ENCODE results near the gene MPP1.

The MPP1 gene

GRCh38 chrX:154785716-154786115 is 19.6 kb downstream of the MPP1 start:
- no peak for TF ChIP-seq CTCF (conservative IDR thresholded peaks at IDR 0.05; ENCODE audit: low read length)
- no peak for TF ChIP-seq EZH2phosphoT487 (IDR thresholded peaks at IDR 0.05; ENCODE audit: borderline replicate concordance)
- H3K4me2 ChIP-seq (ENCODE audit: low read depth, low read length, poor library complexity, severe bottlenecking) = no peak overlapping the region

DNA sequence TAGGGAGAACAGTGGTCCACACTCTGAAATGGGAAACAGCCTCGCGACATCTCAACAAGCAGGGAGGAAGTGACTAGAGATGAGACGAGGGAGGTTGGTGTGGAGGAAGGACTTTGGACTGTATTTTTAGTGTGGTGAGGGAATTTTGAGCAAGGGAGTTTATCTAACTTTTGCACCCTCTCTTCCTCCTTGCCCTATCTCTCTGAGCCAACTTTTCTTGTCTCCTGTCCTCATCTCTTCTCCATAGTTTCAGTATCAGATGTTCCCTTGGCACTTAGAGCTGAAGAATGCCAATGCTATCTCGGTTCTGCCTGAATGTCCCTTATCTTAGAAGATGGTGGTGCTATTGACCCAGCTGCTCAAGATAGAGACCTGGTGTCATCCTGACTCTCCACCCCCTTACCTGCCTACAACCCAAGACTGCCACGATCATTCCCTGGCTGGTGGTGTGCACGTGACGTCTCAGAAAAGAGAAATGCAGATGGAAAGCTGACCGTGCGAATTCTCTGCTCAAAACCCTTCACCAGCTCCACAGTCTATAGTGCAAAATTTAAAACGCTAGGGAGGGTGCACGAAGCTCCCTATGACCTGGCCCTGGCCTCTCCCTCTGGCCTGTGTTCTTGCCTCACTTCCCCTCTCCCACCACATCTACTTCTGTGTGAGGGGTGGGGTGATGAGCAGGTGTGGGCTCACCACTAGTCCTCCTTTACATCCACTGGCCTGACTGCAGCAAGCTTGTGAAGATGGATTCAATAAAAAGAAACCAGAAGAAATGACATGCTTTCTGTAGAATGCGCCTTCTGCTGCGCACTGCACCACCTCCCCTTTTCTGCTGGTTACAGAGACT is 20.9 kb downstream of the MPP1 start:
- no peaks in the 10 kb centered on the region for H3K9me3 ChIP-seq (ENCODE audit: insufficient read depth, low read depth, low read length)
- no peaks in the 10 kb centered on the region for H3K27me3 ChIP-seq (ENCODE audit: insufficient read depth, low read length, poor library complexity, severe bottlenecking)

More at GRCh38 chrX:154785716-154786115, 19.6 kb downstream of the MPP1 start:
- H3F3A ChIP-seq (ENCODE audit: low read depth) = no peaks in the 10 kb centered on the region
- H3K4me3 ChIP-seq (ENCODE audit: low read length, poor library complexity, severe bottlenecking) = no peak overlapping the region
- no peaks in the 10 kb centered on the region for H4K20me1 ChIP-seq (ENCODE audit: insufficient read depth, low read length, poor library complexity, severe bottlenecking)
- H3K9ac ChIP-seq (ENCODE audit: low read depth, low read length, poor library complexity, severe bottlenecking) = no peak overlapping the region
- H3K4me1 ChIP-seq (ENCODE audit: insufficient read depth, low read length, poor library complexity, severe bottlenecking) = peaks cover 10% of the 10 kb centered on the region
- no peaks in the 10 kb centered on the region for H3K79me2 ChIP-seq (ENCODE audit: insufficient read depth, low read length)
- H3K27me3 ChIP-seq (ENCODE audit: insufficient read depth, low read length, poor library complexity, severe bottlenecking) = no peaks in the 10 kb centered on the region
- no peaks in the 10 kb centered on the region for H3K9me2 ChIP-seq (replicated peaks; ENCODE audit: low read depth, low read length)
- no peaks in the 10 kb centered on the region for H3K36me3 ChIP-seq (ENCODE audit: insufficient read depth, low read length)
- H3K9me3 ChIP-seq (ENCODE audit: insufficient read depth, low read depth, low read length) = no peaks in the 10 kb centered on the region
- H2AFZ ChIP-seq (ENCODE audit: low read length) = no peak overlapping the region

GRCh38 chrX:154780968-154781367 is 24.3 kb downstream of the MPP1 start:
- H3K4me1 ChIP-seq (ENCODE audit: insufficient read depth, low read length, poor library complexity, severe bottlenecking) = peaks cover 10% of the 10 kb centered on the region
- no peaks in the 10 kb centered on the region for H3K79me2 ChIP-seq (ENCODE audit: insufficient read depth, low read length)
- no peak overlapping the region for H3K9ac ChIP-seq (ENCODE audit: low read depth, low read length, poor library complexity, severe bottlenecking)
- no peak overlapping the region for H3K4me2 ChIP-seq (ENCODE audit: low read depth, low read length, poor library complexity, severe bottlenecking)
- H3F3A ChIP-seq (ENCODE audit: low read depth) = no peaks in the 10 kb centered on the region
- H2AFZ ChIP-seq (ENCODE audit: low read length) = no peak overlapping the region
- no peaks in the 10 kb centered on the region for H4K20me1 ChIP-seq (ENCODE audit: insufficient read depth, low read length, poor library complexity, severe bottlenecking)
- TF ChIP-seq EZH2phosphoT487 (IDR thresholded peaks at IDR 0.05; ENCODE audit: borderline replicate concordance) (no peak), CTCF (conservative IDR thresholded peaks at IDR 0.05; ENCODE audit: low read length) (no peak)
- no peak overlapping the region for H3K4me3 ChIP-seq (ENCODE audit: low read length, poor library complexity, severe bottlenecking)
- H3K27me3 ChIP-seq (ENCODE audit: insufficient read depth, low read length, poor library complexity, severe bottlenecking) = no peaks in the 10 kb centered on the region
- no peaks in the 10 kb centered on the region for H3K9me2 ChIP-seq (replicated peaks; ENCODE audit: low read depth, low read length)
- no peaks in the 10 kb centered on the region for H3K9me3 ChIP-seq (ENCODE audit: insufficient read depth, low read depth, low read length)
- H3K36me3 ChIP-seq (ENCODE audit: insufficient read depth, low read length) = peaks cover 17% of the 10 kb centered on the region; the same call in 1 of the 2 replicates

More for the DNA sequence above, 20.9 kb downstream of the MPP1 start:
- no peaks in the 10 kb centered on the region for H3K36me3 ChIP-seq (ENCODE audit: insufficient read depth, low read length)
- H3K79me2 ChIP-seq (ENCODE audit: insufficient read depth, low read length) = no peaks in the 10 kb centered on the region
- H3K9me2 ChIP-seq (replicated peaks; ENCODE audit: low read depth, low read length) = no peaks in the 10 kb centered on the region
- H3K4me2 ChIP-seq (ENCODE audit: low read depth, low read length, poor library complexity, severe bottlenecking) = no peak overlapping the region
- H3K9ac ChIP-seq (ENCODE audit: low read depth, low read length, poor library complexity, severe bottlenecking) = no peak overlapping the region
- no peak overlapping the region for H2AFZ ChIP-seq (ENCODE audit: low read length)
- H3K4me1 ChIP-seq (ENCODE audit: insufficient read depth, low read length, poor library complexity, severe bottlenecking) = peaks cover 10% of the 10 kb centered on the region
- no peak overlapping the region for H3K4me3 ChIP-seq (ENCODE audit: low read length, poor library complexity, severe bottlenecking)
- no peak for TF ChIP-seq CTCF (conservative IDR thresholded peaks at IDR 0.05; ENCODE audit: low read length)
- no peak for TF ChIP-seq EZH2phosphoT487 (IDR thresholded peaks at IDR 0.05; ENCODE audit: borderline replicate concordance)
- H4K20me1 ChIP-seq (ENCODE audit: insufficient read depth, low read length, poor library complexity, severe bottlenecking) = no peaks in the 10 kb centered on the region
- H3F3A ChIP-seq (ENCODE audit: low read depth) = no peaks in the 10 kb centered on the region

Measured in Loucy (cell line).